ENCODE data around the gene PCDHGC5. TPM values are rescaled to one million over a fixed set of nuclear protein-coding genes. Genes with fewer than 3 reads are reported as not detected.

Gene PCDHGC5
- total RNA-seq, 1 donor from 2014 or later: 7.7 TPM

DNA sequence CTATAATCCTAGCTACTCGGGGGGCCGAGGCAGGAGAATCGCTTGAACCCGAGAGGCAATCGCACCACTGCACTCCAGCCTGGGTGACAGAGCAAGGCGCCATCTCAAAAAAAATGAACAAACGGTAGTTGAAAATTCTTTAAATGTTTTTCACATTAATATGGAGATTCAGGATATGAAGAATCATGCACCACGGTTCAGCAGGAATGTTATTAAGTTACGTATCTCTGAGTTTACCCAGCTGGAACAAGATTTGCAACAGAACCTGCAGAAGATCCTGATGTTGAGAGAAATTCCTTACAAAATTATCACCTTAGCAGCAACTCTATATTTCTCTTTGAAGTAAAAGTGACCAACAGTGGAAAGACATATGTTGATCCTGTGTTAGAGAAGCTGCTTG, 48.5 kb upstream of the PCDHGC5 start:
- Mint-ChIP-seq H3K27ac (ENCODE audit: unreplicated experiment) (no peak overlapping the region), H3K4me3 (ENCODE audit: unreplicated experiment) (no peak overlapping the region), H3K27me3 (ENCODE audit: low read depth, unreplicated experiment) (no peaks in the 10 kb centered on the region), H3K4me1 (ENCODE audit: low read depth, unreplicated experiment) (peaks cover 5% of the 10 kb centered on the region), H3K9me3 (ENCODE audit: unreplicated experiment) (no peaks in the 10 kb centered on the region), H3K36me3 (ENCODE audit: low read depth, unreplicated experiment) (peaks cover 21% of the 10 kb centered on the region)
- TF ChIP-seq EZH2 (IDR thresholded peaks at IDR 0.05; ENCODE audit: insufficient read depth, low read length): no peak
- TF ChIP-seq, protein P1, sequence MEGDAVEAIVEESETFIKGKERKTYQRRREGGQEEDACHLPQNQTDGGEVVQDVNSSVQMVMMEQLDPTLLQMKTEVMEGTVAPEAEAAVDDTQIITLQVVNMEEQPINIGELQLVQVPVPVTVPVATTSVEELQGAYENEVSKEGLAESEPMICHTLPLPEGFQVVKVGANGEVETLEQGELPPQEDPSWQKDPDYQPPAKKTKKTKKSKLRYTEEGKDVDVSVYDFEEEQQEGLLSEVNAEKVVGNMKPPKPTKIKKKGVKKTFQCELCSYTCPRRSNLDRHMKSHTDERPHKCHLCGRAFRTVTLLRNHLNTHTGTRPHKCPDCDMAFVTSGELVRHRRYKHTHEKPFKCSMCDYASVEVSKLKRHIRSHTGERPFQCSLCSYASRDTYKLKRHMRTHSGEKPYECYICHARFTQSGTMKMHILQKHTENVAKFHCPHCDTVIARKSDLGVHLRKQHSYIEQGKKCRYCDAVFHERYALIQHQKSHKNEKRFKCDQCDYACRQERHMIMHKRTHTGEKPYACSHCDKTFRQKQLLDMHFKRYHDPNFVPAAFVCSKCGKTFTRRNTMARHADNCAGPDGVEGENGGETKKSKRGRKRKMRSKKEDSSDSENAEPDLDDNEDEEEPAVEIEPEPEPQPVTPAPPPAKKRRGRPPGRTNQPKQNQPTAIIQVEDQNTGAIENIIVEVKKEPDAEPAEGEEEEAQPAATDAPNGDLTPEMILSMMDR (IDR thresholded peaks at IDR 0.05; ENCODE audit: insufficient read depth, low read depth, low read length): no peak
- Histone ChIP-seq H3K4me3 (ENCODE audit: insufficient read depth, low read depth, low read length) (no peak overlapping the region), H3K4me2 (ENCODE audit: low read length) (no peak overlapping the region), H2AFZ (ENCODE audit: low read depth, low read length) (no peak overlapping the region), H3K9me3 (ENCODE audit: insufficient read depth, low read depth, low read length) (peaks cover 8% of the 10 kb centered on the region), H3K27ac (ENCODE audit: low read depth, low read length) (no peak overlapping the region), H3K36me3 (ENCODE audit: insufficient read depth, low read length) (no peaks in the 10 kb centered on the region), H3K9ac (ENCODE audit: low read length) (no peak overlapping the region), H3K27me3 (ENCODE audit: insufficient read depth, low read length) (no peaks in the 10 kb centered on the region), H3K4me1 (ENCODE audit: insufficient read depth, low read length) (no peaks in the 10 kb centered on the region), H3K79me2 (ENCODE audit: insufficient read depth, low read length) (peaks cover 12% of the 10 kb centered on the region), H4K20me1 (ENCODE audit: insufficient read depth, low read length) (peaks cover 4% of the 10 kb centered on the region)
- DNase-seq (ENCODE audit: low read depth) (no peak), FAIRE-seq (no peak)

DNA sequence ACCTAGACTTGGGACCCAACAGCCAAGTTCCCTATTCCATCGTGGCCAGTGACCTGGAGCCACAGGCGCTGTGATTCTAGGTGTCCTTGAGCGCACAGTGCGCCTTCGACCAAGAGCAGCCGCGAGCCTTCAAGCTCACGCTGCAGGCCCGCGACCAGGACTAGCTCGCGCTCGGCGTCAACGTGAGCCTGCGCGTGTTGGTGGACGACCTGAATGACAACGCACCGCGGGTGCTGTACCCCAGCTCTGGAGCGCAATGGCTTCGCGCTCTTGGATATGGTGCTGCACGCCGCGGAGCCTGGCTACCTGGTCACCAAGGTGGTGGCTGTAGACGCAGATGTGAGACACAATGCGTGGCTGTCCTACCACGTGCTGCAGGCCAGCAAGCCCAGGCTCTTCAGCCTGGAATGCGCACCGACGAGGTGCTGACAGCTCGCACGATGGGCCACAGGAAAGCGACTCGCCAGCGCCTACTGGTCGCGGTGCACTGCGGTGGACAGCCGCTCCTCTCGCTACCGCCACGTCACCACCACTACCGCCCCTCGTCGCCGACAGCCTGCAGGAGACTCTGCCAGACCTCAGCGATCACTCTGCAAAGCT, 47.2 kb upstream of the PCDHGC5 start:
- Mint-ChIP-seq H3K9me3 (ENCODE audit: unreplicated experiment) (no peaks in the 10 kb centered on the region), H3K36me3 (ENCODE audit: low read depth, unreplicated experiment) (peaks cover 25% of the 10 kb centered on the region)

DNA sequence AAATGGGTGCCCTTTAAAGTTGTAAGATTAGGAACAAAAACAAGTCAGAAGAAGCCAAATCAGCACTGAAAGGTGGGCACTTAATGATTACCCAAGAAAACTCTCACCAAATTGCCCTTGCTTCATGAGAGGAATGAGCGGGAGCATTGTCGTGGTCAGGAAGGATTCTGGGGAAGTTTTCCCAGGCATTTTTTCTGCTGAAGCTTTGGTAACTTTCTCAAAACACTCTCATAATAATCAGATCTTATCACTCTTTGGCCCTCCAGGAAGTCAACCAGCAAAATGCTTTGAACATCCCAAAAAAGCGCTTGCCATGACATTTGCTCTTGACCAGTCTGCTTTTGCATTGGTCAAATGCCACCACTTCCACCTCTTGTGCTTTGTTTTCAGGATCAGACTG, 23.5 kb upstream of the PCDHGC5 start:
- no peaks in the 10 kb centered on the region for H3K9me3 Mint-ChIP-seq (ENCODE audit: unreplicated experiment)
- no peaks in the 10 kb centered on the region for H3K27me3 Mint-ChIP-seq (ENCODE audit: low read depth, unreplicated experiment)
- peak overlapping the region; percentile 56 for H3K27ac Mint-ChIP-seq (ENCODE audit: unreplicated experiment)
- H3K4me1 Mint-ChIP-seq (ENCODE audit: low read depth, unreplicated experiment): peaks cover 11% of the 10 kb centered on the region
- no peaks in the 10 kb centered on the region for H3K9me3 ChIP-seq (ENCODE audit: insufficient read depth, low read depth, low read length)
- no peaks in the 10 kb centered on the region for H3K27me3 ChIP-seq (ENCODE audit: insufficient read depth, low read length)
- H3K4me3 ChIP-seq (ENCODE audit: insufficient read depth, low read depth, low read length): no peak overlapping the region
- H2AFZ ChIP-seq (ENCODE audit: low read depth, low read length): no peak overlapping the region
- no peak overlapping the region for H3K4me3 Mint-ChIP-seq (ENCODE audit: unreplicated experiment)
- H3K36me3 ChIP-seq (ENCODE audit: insufficient read depth, low read length): no peaks in the 10 kb centered on the region
- no peaks in the 10 kb centered on the region for H3K4me1 ChIP-seq (ENCODE audit: insufficient read depth, low read length)
- TF ChIP-seq, protein P1 (IDR thresholded peaks at IDR 0.05; ENCODE audit: insufficient read depth, low read depth, low read length): no peak
- TF ChIP-seq EZH2 (IDR thresholded peaks at IDR 0.05; ENCODE audit: insufficient read depth, low read length): no peak
- H3K27ac ChIP-seq (ENCODE audit: low read depth, low read length): peak overlapping the region; percentile 6
- no peak overlapping the region for H3K4me2 ChIP-seq (ENCODE audit: low read length)
- FAIRE-seq (no peak), DNase-seq (ENCODE audit: low read depth) (peak; percentile 70)
- peaks cover 13% of the 10 kb centered on the region for H3K79me2 ChIP-seq (ENCODE audit: insufficient read depth, low read length)
- H3K36me3 Mint-ChIP-seq (ENCODE audit: low read depth, unreplicated experiment): peaks cover 5% of the 10 kb centered on the region
- H3K9ac ChIP-seq (ENCODE audit: low read length): no peak overlapping the region
- H4K20me1 ChIP-seq (ENCODE audit: insufficient read depth, low read length): peaks cover 13% of the 10 kb centered on the region

More for the DNA sequence above, 47.2 kb upstream of the PCDHGC5 start:
- DNase-seq (ENCODE audit: low read depth): no peak
- H3K9me3 ChIP-seq (ENCODE audit: insufficient read depth, low read depth, low read length): peaks cover 8% of the 10 kb centered on the region
- H3K36me3 ChIP-seq (ENCODE audit: insufficient read depth, low read length): no peaks in the 10 kb centered on the region
- H3K4me3 ChIP-seq (ENCODE audit: insufficient read depth, low read depth, low read length): no peak overlapping the region
- TF ChIP-seq, protein P1 (IDR thresholded peaks at IDR 0.05; ENCODE audit: insufficient read depth, low read depth, low read length): no peak
- TF ChIP-seq EZH2 (IDR thresholded peaks at IDR 0.05; ENCODE audit: insufficient read depth, low read length): no peak
- H3K4me2 ChIP-seq (ENCODE audit: low read length): no peak overlapping the region
- peaks cover 4% of the 10 kb centered on the region for H4K20me1 ChIP-seq (ENCODE audit: insufficient read depth, low read length)
- no peaks in the 10 kb centered on the region for H3K4me1 ChIP-seq (ENCODE audit: insufficient read depth, low read length)
- no peaks in the 10 kb centered on the region for H3K27me3 ChIP-seq (ENCODE audit: insufficient read depth, low read length)
- no peak overlapping the region for H3K9ac ChIP-seq (ENCODE audit: low read length)
- H3K79me2 ChIP-seq (ENCODE audit: insufficient read depth, low read length): peaks cover 8% of the 10 kb centered on the region
- no peak overlapping the region for H3K27ac Mint-ChIP-seq (ENCODE audit: unreplicated experiment)
- H3K4me1 Mint-ChIP-seq (ENCODE audit: low read depth, unreplicated experiment): peaks cover 5% of the 10 kb centered on the region
- no peak for FAIRE-seq
- H3K27ac ChIP-seq (ENCODE audit: low read depth, low read length): no peak overlapping the region
- H3K27me3 Mint-ChIP-seq (ENCODE audit: low read depth, unreplicated experiment): no peaks in the 10 kb centered on the region
- H2AFZ ChIP-seq (ENCODE audit: low read depth, low read length): no peak overlapping the region
- H3K4me3 Mint-ChIP-seq (ENCODE audit: unreplicated experiment): no peak overlapping the region
